Measurements from ENCODE around the gene PTEN.

GRCh38 chr10:87930934-87931835 is 67.8 kb downstream of the PTEN start:
- no peak for TF ChIP-seq POLR2A (IDR thresholded peaks at IDR 0.05)
- TF ChIP-seq, protein P1, sequence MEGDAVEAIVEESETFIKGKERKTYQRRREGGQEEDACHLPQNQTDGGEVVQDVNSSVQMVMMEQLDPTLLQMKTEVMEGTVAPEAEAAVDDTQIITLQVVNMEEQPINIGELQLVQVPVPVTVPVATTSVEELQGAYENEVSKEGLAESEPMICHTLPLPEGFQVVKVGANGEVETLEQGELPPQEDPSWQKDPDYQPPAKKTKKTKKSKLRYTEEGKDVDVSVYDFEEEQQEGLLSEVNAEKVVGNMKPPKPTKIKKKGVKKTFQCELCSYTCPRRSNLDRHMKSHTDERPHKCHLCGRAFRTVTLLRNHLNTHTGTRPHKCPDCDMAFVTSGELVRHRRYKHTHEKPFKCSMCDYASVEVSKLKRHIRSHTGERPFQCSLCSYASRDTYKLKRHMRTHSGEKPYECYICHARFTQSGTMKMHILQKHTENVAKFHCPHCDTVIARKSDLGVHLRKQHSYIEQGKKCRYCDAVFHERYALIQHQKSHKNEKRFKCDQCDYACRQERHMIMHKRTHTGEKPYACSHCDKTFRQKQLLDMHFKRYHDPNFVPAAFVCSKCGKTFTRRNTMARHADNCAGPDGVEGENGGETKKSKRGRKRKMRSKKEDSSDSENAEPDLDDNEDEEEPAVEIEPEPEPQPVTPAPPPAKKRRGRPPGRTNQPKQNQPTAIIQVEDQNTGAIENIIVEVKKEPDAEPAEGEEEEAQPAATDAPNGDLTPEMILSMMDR (IDR thresholded peaks at IDR 0.05), result no peak
- no peak for TF ChIP-seq EP300 (IDR thresholded peaks at IDR 0.05)

Data from stomach (tissue), 4 donors.